M059J (cell line): ENCODE data around the gene MAFF. TPM values are rescaled to one million over a fixed set of nuclear protein-coding genes. Genes with fewer than 3 reads are reported as not detected.

Experiments
- DNase-seq: peaks from one replicate; pipeline ENCODE4 v3.0.0-alpha.2; 2012; ENCODE audit warnings: low read depth
- total RNA-seq: library from RNA; depleted of rRNA; stranded (reverse); fragments of >200 nt; shearing (Covaris generic); gene quantifications from 2 replicates; pipeline ENCODE4 v1.2.3, GENCODE V29; 2014

MAFF gene
- total RNA-seq, 1 experiment from 2014 or later: 13.5 TPM

DNA sequence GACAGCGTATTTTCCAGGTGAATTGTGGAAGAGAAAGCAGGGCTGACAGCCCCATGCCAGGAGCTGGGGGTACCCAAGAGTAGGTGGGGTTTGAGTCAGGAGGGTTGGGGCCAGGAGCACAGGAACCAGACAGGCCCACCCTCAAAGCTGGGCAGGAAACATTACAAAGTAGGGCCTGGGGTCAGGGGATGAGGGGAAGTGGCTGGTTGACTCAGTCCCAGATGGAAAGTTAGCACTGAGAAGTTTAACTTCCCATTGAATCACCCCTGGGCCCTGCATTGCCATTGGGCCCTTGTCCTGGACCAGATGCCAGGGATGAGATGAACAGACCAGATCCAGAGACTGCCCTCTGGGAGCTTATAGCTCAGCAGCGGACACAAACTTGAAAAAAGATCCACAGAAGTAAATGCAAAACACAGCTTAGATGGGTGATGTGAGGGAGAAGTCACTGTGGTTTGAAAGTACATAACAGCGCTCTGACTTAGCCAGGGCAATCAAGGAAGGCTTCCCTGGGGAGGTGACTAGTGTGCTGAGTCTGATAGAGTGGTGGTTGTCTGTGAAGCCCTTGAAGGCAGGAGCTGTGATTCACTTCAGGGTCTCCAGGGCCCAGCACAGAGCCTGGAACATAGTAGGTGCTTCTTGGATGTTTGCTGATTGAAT, 2.2 kb downstream of the MAFF start:
- peak; percentile 48 for DNase-seq

DNA sequence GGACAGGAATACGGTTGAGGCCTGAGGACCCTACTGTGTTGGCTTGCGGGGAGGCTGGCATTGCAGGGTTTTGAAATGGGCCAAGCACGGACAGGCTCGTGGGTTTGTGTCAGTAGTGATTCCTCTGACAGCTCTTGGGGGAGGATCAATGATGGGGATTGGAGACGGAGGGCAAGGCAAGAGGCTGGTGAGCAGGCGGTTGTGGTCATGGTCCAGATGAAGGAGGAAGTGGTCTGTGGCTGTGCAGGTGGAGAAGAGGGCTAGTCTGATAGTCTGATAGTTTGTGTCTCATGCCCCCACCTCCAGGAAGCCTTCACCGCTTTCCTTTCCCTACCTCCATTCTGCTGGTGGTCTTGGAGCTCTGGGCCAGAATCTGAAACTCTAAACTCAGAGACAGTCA, 3.0 kb downstream of the MAFF start:
- no peak for DNase-seq

DNA sequence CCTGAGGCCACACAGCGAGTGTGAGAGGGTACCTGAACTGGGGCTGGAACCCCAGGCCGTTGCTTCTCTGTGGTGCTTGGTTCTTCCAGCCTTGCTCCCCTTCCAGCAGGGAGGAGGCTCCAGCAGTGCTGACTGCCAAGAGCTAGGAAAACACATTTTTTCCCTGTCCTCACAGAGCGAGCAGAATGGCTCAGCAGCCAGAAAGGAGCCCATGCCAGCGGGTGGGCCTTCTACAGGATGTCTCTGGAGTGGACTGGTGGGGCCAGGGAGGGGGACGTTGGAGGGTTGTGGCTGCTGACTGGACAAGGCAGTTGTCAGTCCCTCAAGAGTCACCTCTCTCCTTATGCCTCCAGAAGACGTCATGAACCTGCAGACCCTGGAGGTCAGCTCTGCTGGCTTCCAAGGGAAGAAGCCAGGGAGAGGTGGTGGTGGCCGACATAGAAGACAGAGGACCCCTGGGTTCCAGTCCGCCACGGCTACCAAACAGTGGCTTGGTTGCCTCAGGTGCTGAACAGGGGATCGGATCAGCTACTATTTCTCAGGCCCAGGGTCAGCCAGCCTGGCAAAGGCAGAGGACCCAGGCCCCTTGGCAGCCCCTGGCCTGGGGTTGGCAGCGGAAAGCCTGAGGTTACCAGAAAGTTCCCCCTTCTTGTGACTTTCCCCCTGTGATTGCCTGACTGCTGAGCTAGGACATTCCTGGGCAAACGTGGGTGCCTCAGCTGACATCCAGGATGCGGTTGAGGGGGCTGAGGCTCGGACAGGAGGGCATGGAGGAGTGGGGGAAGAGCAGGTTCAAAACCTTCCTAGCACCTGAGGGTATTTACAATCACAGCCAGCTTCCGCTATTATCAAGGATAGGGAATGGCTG, 3.7 kb downstream of the MAFF start:
- DNase-seq: no peak

DNA sequence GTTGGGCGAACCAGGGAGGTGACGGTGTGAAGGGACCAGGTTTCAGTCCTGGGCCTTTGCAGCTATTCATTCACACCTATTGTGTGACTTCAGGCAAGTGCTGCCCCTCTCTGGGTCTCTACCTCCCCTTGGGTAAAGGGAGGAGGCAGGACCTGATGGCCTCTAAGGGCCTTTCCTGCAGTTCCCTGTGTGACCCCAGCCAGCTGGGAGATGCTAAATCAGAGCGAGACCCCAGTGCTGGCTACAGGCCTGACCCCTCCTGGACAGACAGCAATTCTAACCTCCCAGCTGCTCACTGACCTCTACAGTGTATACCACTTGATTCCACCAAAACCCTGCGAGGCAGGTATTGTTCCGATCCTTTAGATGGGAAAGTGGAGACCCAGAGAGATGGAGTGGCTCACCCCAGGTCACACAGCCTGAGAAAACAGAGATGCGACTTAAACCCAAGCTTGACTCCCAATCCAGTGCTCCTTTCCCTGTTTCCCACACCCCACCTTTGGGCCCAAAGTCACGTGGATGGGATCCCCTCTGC, 6.2 kb downstream of the MAFF start:
- DNase-seq: no peak

DNA sequence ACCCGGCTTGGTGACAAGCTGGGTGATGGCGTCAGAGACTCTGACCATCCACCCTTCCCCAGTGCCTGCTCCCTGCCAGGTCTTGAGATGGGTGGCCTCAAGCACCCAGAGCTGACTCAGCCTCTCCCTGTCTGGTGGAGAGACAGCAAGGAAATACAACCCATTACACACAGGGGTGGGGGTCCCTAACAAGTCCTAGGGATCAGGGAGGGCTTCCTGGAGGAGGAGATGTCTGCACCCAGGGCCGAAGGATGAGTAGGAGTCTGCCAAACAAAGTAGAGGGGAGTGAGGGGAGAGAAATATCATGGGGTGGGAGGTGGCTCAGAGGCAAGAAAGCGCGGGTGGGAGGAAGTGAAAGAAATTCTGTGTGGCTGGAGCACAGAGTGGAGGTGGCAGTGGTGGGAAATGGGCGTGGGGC, 6.8 kb downstream of the MAFF start:
- no peak for DNase-seq

DNA sequence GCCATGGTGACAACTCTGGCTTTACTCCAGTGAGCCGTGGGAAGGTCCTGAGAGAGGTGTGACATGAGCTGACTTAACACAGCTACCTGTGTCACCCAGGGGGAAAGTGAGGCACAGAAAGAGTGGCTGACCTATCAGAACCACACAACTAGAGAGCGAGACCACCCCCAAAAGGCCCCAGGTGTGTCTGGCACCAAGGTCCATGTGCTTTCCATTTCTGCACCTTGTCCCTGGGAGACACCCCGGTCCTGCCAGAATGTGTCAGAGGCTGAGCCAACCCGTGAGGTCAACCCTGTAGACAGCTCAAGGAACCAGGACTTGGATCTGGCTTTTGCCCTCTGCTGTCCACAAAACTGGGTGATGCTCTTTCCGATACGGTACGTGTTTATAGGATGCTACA, 9.8 kb downstream of the MAFF start:
- DNase-seq: no peak

DNA sequence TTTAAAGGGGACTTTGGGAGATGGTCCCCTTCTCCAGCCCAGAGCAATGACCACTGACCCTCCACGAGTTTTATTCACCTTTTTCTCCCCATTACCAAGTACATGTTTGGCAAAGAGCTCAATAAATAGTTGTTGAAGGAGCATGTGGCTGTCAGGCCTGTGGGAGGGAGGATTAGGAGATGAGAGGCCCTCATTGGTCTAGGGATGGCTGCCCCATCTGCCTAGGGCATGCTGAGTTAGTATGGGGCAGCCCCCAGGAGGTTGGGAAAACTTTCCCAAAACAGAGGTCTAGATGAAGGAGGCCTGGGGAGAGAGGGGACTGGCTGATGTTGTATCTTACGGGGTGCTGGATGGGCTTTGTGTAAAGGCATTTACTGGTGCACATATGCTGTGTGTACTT, 10.6 kb downstream of the MAFF start:
- no peak for DNase-seq

DNA sequence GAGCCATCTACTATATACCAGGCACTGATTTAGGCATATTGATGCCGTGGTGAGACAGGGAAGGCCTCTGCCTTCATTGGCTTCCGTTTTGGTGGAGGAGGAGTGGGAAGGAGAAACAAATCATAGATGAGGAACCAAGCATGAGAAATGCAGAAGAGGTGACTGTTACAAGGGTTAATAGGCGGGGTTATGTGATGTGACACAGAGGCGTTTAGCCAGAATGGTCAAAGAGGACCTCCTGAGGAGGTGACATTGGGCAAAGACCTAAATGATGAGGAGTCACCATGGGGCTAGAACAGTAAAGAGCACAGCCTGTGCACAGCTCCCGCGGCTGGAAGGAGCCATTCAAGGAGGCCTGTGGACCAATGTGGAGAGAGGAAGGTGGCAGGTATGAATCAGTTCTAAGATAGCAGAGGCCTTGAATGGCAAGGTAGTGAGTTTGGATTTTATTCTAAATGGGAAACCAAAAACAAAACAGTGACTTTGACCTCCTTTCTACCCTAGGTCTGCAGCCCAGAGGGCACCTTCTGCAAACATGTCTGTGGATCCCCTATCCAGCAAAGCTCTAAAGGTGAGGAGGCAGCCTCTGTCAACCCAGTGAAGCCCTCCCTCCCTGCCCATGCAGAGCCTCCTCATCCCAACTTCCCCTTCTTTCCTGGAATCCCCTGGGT, 11.7 kb downstream of the MAFF start:
- no peak for DNase-seq

DNA sequence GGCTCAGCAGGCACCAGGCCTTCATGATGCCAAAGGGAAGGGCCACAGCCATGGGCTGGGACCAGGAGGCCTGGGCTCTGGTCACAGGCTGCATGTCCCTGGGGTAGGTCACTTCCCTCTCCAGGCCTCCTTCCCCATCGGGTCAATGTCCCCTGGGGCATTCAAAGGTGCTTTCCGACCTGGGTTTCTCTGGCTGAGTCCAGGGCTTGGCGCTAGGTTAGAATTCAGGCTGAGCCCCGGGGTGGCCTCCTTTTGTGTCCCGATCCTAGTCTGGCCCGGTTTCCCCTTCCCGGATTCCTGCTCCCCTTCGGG, 12.2 kb downstream of the MAFF start:
- no peak for DNase-seq

DNA sequence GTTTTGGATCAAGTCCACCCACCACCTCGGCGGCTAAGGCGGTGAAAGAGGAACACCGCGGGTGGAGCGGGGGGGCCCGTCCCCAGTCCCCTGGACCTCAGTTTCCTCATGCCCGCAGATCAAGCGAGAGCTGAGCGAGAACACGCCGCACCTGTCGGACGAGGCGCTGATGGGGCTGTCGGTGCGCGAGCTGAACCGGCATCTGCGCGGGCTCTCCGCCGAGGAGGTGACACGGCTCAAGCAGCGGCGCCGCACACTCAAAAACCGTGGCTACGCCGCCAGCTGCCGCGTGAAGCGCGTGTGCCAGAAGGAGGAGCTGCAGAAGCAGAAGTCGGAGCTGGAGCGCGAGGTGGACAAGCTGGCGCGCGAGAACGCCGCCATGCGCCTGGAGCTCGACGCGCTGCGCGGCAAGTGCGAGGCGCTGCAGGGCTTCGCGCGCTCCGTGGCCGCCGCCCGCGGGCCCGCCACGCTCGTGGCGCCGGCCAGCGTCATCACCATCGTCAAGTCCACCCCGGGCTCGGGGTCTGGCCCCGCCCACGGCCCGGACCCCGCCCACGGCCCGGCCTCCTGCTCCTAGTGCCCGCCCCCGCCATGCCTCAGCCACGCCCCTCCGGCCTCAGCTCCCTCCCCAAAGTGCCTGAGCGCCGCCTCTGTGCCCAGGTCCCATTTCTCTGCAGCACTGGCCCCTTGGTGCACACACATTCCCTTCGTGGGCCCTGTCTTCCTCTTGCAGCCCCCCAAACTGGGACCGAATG, 12.7 kb downstream of the MAFF start:
- DNase-seq: no peak

DNA sequence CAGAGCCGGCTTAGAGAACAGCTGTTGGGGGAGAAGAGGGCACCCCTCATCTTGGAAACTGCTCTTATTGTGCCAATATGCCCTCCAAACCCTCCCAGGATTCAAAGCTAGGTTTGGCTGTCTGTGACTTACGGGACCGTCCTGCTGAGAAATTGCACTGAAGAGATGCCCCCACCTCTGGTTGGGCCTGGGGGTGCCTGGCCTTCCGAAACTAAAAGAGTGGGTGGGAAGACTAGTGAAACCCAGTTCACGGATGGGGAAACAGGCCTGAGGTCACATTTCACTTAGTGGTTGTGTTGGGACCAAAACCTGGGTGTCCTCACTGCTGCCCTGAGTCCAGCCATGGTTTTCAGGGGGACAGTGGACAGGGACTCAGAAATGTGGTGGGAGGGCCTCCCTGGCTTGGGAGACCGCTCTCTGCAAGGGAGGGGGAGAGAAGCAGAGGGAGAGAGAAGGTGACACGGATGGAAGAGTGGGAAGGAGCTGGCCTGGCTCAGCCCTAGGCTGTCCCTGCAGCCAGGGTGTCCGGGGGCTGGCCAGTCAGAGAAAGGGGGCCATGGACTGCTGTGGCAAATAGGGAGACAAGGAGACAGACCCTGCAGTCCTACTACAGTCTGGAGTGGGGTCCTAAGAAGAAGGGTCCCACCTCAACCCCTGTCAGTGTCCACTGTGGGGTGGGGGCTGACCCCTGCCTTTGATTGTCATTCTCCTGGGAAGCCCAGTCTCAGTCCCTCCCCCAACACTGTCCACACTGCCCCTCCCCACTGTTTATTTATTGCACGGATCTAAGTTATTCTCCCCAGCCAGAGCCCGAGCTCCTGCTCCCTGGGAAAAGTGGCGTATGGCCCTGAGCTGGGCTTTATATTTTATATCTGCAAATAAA, 13.6 kb downstream of the MAFF start:
- no peak for DNase-seq

DNA sequence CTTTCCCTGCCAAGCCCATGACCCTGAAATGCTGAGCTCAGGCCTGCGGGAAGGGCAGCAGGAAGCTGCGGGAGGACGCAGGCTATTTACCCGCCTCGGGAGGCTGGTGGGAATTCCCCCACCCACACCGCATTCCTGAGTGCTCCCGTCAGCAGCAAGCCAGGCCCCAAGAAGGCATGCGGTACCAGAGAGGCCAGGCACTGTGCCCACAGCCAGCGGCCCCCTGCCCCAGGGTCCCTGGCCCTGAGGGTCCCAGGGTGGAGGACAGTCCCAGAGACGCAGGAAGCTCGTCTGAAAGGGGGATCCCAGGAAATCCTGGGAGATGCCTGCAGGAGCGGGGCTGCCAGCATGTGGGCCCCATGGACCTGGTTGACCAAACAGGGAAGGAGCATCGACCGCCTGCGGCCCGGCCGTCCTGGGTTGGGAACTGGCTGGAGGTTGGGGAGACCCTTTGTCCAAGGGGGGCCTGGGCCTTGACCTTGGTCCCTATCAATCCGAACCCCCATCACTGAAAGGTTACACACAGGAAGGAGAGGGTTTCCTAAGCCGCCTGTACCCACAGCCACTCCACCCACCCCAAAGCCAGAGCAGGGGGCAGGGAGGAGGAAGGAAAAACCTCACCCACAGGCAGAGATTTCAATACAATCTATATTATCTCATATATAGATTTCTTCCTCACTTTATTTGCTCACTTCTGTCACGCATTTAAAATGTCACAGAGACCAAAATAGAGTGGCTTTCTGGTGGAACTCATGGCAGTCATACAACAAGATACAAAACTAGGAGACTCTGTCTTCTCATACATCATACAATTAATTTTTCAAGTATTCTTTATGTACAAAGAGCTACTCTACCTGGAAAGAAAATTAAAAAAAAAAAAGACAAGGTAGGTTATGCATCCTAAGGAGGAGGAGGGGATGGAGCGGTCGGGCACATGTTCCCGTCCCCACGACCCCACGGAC, 17.1 kb downstream of the MAFF start:
- peak; percentile 87 for DNase-seq

DNA sequence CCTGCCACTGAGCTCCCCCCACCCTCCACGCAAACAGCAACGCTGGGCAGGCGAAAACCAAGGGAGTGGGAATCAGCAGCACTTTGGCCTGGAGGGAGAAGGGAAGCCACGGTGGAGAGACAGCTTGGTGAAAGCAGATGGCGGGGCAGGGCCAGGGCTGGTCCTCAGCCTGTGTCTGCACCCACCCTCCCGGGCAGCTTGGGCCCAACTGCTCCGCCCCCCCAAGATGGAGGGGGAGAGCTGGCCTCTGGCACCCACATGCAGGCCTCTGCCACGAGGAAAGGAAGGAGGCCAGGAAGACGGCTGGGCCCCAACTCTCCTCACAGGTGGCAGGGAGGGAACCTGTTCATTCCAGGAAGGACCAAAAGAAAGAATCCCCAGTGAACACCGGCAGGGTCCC, 17.8 kb downstream of the MAFF start:
- DNase-seq: no peak

DNA sequence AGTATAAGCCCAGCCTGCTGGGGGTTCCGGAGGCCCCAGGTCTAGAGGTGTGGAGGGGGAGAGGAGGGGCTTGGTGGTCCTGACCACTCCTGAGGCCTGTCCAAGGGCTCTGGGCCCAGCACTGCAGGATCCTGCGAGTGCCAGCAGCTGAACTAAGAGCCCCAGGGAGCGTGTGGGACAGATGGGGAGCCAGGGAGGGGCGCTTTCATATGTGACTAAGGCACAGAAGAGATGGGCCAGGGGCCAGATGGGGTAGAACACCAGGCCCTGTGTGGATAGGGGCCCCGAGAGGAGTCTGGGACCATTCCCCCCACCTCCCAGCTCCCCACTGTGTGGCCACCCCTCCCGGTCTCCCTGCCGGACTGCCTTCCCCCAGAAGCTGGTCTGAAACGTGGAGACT, 18.4 kb downstream of the MAFF start:
- DNase-seq: no peak

DNA sequence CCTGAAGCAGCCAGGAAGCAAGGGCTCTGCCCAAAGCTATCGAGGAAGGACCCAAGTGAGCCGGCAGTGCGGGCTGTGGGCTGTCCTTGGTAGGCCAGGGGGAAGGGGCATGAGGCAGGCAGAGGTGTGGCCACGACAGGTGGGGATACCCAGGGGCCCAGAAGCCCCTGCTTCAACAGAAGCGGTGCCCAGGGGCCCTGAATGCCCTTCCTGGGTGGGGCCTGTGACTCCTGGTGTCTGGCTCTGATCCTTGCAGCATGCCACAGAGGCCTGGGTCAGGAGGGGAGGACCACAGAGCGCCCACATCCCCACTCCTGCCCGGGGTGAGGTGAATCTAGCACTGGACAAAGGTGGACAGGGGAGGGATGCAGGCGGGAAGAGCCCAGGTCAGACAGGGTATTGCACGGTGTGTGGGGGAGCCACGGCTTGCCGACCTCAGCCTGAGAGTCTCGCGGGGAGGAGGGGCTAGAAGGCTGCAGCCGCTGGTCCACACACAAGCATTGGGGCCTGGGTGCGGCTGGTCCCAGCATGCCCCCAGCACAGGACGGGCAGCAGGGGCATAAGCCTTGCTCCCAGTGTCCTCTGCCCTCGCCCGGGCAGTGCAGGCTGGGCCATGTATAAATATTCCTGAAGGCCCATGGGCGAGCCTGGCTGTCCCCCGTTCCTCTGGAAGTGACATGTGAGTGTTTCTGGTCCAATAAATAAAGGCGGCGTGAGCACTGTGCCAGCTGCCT, 19.0 kb downstream of the MAFF start:
- no peak for DNase-seq

DNA sequence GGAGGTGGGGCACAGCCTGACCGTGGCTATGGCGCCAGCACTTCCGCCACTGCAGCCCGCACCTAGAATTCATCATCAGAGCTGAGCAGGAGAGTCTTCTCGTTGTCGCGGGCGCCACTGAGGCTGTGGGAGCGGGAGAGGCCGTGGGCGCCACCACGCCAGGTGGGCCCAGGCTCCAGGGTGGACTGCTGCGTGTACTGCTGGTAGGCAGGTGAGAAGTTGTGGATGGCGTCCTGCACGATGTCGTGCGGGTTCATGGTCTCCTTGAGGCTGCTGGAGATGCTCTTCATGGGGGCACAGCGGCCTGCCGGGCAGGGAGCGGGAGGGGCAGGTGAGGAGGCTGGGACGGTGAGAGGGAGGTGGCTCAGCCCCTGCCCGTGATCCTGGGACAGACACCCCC, 19.6 kb downstream of the MAFF start:
- DNase-seq: no peak

DNA sequence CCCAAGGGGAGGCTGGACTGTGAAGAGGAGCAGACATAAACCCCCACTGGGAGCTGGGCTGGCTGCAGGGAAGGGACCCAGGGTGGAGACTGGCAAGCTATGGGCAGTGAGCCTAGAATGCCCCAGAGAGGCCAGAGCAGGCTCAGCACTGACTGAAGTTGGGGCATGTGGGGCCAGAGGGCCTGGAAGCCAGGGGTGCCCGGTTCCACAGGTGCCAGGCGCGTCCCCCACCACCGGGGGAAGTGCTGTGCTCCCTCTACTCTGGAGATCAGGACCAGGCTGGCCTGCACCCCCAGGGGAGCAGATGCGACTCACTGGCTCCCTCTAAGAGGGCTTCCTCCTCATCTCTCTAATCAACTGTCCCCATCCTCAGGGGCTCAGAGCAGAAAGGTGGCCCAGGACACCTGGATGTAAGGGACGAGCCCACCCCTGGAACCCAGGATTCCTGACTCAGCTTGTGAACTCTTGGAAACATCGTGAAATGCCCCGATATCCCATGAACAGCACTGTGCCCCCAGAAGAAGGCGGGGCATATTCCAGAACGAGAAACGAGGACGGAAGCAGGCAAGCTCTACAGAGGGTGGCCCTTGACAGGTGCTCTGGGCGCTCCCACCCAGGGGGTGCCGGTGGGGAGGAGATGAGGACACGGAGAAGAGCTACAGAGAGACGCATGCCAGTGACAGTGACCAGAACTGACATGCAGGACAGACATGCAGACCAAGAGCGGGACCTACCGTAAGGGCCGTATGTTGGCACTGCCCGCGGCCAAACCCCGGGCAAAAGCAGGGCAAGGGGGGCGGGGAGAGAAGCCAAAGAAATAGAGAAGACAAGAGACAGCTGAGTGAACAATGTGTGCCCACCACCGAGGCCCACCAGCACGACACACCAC, 20.4 kb downstream of the MAFF start:
- DNase-seq: no peak

DNA sequence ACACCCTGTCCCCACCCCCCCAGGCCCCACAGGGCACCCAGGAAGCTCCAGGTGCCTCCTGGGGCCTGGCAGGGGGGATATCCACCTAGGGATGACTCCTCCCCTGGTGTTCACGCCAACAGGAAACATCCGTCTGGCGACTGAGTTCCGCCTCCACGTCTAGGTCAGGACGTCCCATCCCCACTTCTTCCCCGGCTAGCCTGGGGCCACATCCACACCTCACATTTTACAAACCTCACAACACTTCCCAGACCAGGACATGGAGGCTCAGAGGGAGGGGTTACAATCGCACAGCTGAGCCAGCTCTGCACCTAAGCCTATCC, 21.0 kb downstream of the MAFF start:
- no peak for DNase-seq
